AML-193 (cell line): Measurements from ENCODE around the gene MACF1.
"Not testable (repeated sequence)": the region's sequence is repeated elsewhere in the genome, so short reads cannot be mapped to it uniquely, and the experiment has no call there.

ENCODE experiments used
- DNase-seq, 2 experiments: peaks; one replicate each; lab custom pipeline; 2025; lab: John Stamatoyannopoulos, UW

Gene MACF1

GRCh38 chr1:39425151-39425550 is 220.7 kb downstream of the MACF1 start:
- no peak for DNase-seq

- DNase-seq, result no peak
Observed at GRCh38 chr1:39425634-39426033, 221.1 kb downstream of the MACF1 start.

- DNase-seq, result no peak
Observed at GRCh38 chr1:39426346-39426745, 221.9 kb downstream of the MACF1 start.

GRCh38 chr1:39427374-39427773 is 222.9 kb downstream of the MACF1 start:
- DNase-seq, result no peak

- no peak for DNase-seq
Observed at GRCh38 chr1:39427912-39428311, 223.4 kb downstream of the MACF1 start.

GRCh38 chr1:39431927-39432326 is 227.4 kb downstream of the MACF1 start:
- no peak for DNase-seq

- DNase-seq, result no peak
Observed at GRCh38 chr1:39434797-39435395, 230.4 kb downstream of the MACF1 start.

GRCh38 chr1:39435597-39435996 is 231.1 kb downstream of the MACF1 start:
- no peak for DNase-seq

GRCh38 chr1:39436842-39437241 is 232.3 kb downstream of the MACF1 start:
- no peak for DNase-seq

- no peak for DNase-seq
Observed at GRCh38 chr1:39438042-39438441, 233.5 kb downstream of the MACF1 start.

GRCh38 chr1:39440856-39441255 is 236.4 kb downstream of the MACF1 start:
- no peak for DNase-seq

GRCh38 chr1:39441797-39442196 is 237.3 kb downstream of the MACF1 start:
- no peak for DNase-seq

- DNase-seq, result no peak
Observed at GRCh38 chr1:39445573-39445972, 241.1 kb downstream of the MACF1 start.

GRCh38 chr1:39446986-39447567 is 242.6 kb downstream of the MACF1 start:
- no peak for DNase-seq

- DNase-seq, result not testable (repeated sequence)
Observed at GRCh38 chr1:39450041-39450440, 245.5 kb downstream of the MACF1 start.

- no peak for DNase-seq
Observed at GRCh38 chr1:39450956-39451606, 246.6 kb downstream of the MACF1 start.

GRCh38 chr1:39452081-39452480 is 247.6 kb downstream of the MACF1 start:
- no peak for DNase-seq

GRCh38 chr1:39452540-39452939 is 248.0 kb downstream of the MACF1 start:
- no peak for DNase-seq

GRCh38 chr1:39453603-39454002 is 249.1 kb downstream of the MACF1 start:
- no peak for DNase-seq

GRCh38 chr1:39458991-39459390 is 254.5 kb downstream of the MACF1 start:
- DNase-seq, result no peak

- DNase-seq, result no peak
Observed at GRCh38 chr1:39462074-39462473, 257.6 kb downstream of the MACF1 start.

- no peak for DNase-seq
Observed at GRCh38 chr1:39466413-39467107, 262.1 kb downstream of the MACF1 start.

- DNase-seq, result not testable (repeated sequence)
Observed at GRCh38 chr1:39467108-39467720, 262.7 kb downstream of the MACF1 start.
